Amniotic stem cell (primary cell): Measurements from ENCODE around the gene PHACTR1.
"Not testable (repeated sequence)": the region's sequence is repeated elsewhere in the genome, so short reads cannot be mapped to it uniquely, and the experiment has no call there.

ENCODE experiments used
- DNase-seq: peaks from one replicate; lab custom pipeline; 2025; lab: John Stamatoyannopoulos, UW

The PHACTR1 gene

DNA sequence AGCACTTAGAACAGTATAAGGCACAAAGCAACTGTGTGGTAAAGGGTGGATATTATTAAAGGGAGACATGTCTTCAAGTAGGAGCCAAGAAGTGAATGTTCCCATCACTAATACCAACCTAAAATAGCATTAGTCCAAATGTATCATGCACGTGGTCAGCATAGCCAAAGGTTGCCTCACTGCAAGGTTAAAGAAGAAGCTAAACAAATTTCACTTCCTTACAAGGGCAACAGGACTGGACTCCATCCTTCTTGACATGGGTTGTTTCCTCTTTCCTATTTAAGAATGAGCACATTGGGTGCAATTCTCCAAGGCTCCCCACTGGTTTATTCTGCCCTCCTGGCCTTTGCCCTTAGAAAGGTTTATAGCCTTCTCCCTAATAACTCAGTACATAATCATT is 186.7 kb downstream of the PHACTR1 start:
- no peak for DNase-seq

DNA sequence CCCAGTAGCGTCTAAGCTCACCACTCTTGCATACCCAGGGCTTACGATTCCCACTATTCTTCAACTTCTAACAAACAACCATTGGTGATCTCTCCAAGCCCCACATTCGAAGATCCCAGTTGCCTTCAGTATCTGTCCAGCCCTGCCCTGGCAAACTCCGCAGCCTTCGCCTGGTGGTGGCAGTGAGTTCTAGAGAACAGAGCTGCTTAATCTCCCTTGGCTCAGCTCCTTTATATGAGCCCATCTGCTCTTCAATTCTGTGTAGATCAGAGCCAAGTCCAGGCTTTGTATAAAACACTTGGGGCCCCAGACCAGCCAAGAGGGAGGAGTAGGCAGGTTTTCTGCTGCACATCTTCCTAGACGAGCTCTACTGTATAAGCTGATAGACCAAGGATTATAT is 193.3 kb downstream of the PHACTR1 start:
- no peak for DNase-seq

DNA sequence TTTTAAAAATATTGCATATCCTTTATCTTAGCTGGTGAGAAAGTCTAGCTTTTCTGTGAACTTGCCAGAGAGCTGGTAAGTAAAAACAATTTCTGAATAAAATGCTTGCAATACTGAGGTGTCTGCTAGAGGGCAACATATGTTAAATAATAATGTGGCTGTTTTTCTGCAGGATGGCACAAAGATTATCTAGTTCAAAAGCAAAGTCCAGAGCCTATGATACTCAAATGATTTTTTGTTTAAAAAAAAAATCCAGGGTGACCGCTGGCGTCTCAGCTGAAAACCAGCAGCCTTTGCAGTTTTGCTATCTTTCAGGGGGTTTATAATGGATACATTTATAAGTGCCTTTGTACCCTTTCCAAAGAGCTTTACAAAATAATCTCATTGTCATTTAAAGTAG is 194.9 kb downstream of the PHACTR1 start:
- no peak for DNase-seq

DNA sequence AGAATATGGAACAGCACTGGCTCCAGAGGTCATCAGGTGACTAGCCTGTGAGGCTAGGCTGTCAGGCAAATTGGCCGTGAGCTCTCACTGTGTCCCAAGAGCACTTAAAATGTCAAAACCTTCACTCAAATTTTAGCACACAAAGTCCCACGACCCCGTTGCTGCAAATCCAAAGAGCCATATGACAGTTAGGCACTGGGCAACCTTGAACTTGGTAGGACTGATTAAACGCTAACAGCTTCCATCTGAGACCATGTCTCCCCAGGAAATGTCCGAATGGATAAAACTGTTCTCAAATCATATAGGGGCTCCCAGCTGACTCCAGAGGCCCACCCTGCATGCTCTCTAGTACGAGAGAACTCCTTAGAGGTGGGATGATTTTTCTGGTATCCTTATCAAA is 196.6 kb downstream of the PHACTR1 start:
- DNase-seq: no peak

DNA sequence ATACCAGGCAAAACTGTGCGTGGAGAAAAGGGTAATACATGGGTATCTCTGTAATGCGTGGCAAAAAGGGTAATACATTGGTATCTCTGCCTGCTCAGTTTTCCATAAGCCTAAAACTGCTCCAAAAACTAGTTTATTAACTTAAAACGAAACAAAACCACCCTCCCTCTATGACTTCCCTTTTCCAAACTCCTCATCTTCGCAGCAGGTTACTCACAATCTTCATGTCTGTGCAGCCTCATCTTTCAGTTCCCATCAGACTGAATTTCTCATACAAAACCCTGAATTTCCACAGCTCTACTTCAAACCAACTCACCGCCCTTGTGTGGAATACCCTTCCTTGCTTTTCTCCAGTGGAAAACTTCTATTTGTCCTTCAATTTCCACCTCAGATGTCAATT is 199.4 kb downstream of the PHACTR1 start:
- no peak for DNase-seq

DNA sequence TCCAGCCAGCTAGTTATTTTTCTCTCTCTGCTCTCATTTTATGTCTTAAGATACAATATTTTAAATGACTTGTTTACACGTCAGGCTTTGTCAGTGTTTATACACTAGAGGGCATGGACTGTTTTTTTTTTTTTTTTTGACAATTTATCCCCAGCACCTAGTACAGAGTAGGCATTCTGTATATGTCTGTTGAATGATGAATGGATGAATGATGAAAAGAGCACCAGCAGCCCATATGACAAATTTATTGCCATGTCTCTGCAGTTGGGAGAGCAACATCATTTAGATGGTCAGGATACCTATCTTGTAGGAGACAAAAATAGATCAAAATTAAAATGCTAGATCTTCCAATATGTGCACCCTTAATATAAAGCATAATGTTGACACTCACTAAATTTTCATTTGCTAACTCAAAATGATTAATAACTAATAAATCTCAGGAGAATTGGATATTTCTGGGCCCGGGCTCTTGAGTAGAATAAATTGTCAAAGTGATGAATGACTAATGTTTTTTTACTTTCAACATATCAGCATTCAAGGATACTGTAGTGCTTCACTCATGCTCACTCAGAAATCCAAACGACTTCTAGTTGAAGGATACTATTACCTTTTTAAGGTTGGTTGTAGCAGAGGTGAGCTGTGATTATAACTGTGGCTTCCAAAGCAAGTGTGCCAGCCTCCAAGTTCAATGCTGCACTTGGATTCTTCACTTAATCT is 200.0 kb downstream of the PHACTR1 start:
- DNase-seq: no peak

DNA sequence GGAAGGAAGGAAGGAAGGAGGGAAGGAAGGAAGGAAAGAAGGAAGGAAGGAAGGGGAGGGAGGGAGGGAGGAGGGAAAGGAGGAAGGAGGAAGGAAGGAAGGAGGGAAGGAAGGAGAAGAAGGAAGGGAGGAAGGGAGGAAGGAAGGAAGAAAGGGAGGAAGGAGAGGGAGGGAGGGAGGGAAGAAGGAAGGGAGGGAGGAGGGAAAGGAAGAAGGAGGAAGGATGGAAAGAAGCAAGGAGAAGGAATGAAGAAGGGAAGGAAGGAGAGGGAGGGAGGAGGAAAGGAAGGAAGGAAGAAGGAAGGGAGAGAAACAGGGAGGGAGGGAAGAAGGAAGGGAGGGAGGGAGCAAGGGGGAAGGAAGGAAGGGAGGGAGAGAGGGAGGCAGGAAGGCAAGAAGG is 204.9 kb downstream of the PHACTR1 start:
- no peak for DNase-seq

DNA sequence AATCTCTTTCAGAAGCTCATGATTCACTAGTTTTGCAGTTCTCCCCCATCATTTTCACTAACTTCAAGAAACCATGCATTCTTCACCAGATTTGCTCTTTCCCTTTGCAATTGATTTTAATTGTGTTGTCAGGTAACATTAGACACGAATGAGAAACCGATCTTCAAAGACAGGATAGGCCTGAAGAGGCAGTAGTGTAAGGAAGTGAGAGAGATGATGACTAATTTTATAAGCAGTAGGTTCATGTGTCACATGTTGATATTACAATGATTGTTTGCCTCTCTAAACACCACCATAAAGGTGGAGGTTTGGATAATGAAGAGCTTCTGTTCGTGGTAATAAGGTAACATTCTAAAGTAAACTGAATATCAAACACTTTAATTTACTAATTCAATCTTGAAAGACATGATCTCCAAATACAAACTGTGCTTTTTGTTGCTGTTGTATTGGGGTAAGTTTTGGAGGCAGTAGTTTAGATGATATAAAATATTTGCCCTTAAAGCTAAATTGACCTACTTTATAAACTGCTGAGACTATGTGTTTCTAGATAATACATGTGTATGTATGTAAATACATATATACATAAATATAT is 207.2 kb downstream of the PHACTR1 start:
- no peak for DNase-seq

DNA sequence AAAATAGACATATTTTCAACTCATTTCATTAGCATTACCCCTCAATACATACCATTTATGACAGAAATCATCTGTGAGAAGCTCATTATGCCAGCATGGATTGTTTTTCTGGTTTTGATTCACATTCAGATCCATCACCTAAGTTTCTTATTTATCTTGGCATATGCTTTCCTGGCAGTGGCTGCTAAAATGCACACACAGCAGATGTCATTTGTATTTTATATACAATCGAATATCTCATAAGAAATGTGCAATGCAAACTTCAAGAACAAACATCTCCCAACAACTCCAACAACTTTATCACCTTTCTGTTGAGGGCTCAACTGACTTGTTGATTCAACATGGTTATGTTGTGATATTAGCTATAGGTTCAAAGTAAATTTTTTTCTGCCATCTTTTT is 208.3 kb downstream of the PHACTR1 start:
- DNase-seq: no peak

DNA sequence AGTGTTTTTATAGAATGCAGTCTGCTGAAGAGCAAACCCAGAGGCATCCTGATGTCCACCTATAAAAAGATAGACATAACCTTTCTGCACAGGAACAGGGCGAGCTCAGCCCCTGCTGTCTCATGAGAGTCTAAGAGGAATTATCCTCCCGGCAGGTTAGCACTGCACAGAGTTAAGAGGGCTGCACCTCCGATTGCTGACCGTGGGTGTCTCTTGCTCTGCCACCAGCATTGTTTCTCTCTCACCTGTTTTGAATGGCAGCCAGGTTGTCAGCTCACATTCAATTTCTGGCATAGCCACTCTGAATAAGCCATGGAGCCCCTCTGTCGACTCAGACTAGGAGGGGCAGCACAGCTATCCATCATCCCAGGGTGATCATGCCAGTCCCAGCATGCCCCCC is 211.2 kb downstream of the PHACTR1 start:
- no peak for DNase-seq

DNA sequence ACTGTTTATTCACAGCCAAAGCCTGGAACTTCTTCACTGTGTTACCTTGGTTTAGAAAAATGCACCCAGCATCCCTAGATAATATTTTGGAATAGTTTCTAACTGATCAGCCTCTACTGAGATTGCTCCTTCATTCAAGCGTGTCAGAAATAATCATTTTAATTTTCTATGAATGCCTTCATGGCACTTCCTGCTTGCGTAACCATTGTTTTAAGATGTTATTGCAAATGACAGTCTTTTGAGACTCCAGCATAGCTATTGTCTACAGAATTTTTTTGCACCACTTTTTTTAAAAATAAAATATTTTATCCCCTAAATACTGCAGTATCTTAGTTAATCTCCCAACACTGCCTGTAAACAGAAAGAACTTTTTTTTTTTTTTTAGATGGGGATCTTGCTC is 213.1 kb downstream of the PHACTR1 start:
- no peak for DNase-seq

DNA sequence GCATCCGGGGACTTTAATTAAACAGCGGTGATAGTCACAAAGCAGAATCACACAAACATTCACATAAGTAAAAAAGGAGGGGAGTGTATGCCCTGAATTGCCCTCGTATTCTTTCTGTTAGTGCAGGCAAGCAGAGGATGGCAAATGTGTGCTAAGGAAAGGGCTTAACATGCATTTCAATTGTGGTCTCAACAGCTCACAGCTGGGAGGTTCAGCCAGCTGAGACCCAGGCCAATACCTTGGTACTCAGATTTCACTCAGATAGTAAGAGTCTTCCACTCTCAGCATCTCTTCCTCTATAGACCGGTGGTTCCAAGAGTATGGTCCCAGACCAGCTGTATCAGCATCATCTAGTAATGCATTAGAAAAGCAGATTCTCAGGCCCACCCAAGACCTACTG is 215.1 kb downstream of the PHACTR1 start:
- no peak for DNase-seq

DNA sequence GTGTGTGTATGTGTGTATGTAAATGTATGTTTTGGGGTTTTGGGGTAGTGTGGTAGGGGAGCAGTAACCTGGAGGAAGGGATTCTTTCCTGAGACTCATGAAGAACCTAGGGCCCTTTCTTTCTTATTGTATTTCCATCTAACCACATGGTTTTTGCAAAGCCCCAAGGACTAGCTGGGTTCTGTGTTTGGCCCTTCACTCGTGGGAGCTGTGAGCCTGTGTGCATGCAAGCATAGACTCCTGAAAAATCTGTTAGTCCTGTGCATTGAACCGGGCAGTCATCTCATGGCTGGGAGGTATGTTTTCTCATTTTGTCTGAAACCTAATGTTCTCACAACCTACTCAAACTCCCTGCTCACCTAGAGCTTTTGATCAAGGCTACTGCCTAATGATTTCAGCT is 219.1 kb downstream of the PHACTR1 start:
- DNase-seq: no peak

DNA sequence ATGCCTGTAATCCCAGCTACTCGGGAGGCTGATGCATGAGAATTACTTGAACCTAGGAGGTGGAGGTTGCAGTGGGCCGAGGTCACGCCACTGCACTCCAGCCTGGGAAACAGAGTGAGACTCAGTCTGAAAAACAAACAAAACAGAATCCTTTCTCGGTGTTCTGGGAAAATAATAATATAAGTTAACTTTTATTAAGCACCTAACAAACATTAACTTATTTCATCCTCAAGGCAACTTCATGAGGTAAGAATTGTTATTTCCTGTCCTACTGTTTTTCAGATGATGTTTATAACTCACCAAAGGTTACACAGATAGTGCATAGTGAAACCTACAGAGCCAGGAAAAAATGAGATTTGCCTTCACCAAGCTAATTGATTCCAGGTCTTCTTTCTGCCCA is 221.4 kb downstream of the PHACTR1 start:
- no peak for DNase-seq

DNA sequence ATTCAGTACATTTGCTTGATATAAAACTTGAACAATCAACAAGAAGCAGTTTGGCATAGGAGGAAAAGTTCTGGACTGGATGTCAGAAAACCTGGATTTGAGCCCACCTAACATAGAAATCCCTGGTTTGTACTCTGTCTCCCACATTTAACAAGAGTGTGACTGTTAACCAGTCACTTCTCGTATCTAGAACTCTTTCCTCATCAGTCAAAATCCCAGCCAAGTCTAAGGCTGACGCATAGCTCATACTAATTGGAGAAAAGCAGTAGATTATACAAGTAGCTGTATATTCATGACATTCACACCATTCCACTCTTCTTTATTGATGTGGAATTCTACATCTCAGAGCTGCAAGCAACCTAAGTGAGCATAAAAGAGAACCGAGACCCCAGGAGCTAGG is 222.7 kb downstream of the PHACTR1 start:
- DNase-seq: no peak

DNA sequence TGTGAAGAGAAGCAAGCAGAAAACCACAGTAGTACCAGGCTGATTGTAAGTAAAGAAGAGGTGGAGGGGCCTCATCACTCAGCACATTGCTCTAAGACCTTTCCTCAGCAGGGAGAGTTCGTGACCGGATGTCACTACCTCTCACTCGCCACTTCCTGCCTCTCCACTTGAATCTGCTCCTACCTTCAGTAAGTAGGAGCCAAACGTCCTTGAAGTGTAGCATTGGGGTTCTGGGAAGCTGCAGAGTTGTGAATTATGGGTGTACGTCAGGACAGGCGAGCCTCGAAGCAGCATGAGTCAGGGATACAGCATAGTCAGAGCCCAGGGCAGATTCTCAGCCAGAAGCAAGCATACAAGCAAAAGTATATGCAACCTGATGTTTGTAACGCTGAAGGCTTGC is 224.9 kb downstream of the PHACTR1 start:
- no peak for DNase-seq

DNA sequence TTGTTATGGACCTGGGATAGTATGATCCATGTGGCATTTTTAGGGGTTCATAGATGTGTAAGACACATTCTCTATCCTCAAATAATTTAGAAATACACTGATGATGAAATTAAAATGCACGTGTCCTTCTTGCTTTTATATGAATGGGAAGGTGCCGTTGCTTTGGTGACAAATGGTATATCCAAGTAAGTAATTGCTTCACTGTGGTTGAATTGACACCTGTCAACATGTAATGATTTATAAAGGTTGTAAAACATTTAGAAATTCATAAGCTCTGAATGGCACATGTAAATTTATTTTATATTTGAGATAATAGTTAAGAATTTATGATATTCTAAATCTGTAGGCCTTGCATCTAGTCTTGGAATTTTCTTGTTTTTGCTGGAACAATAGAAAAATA is 227.0 kb downstream of the PHACTR1 start:
- DNase-seq: no peak

DNA sequence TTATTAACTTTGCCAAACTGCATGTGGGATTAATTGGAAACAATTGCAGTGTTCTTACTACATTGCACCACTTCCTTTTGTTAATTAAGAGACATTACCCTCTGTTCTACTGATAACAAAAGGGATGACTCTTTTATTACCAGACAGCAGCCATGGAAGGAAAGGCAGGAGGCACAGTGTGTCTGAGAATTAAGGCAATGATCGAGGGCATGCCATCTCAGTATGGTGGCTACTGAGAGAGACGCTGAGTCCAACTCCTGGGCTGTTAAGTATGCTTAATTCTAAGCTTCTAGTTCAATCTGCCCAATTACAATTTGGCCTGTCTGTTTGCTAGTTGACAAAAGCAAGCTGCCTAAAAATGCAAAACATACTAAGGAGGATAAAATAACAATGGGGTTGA is 227.4 kb downstream of the PHACTR1 start:
- no peak for DNase-seq

DNA sequence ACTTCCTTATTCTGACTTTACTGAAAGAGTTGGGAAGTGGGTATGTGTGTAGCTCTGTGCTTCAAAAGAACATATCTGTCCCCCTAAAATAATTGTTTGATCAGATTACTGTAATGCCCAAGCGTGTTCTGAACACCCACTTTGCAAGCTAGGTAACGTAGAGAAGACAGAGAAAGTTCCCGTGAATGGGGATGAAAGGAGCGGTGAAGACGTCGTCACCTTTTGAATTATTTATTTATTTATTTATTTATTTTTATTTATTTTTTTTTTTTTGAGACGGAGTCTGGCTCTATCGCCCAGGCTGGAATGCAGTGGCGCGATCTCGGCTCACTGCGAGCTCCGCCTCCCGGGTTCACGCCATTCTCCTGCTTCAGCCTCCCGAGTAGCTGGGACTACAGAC is 228.0 kb downstream of the PHACTR1 start:
- DNase-seq: not testable (repeated sequence)

DNA sequence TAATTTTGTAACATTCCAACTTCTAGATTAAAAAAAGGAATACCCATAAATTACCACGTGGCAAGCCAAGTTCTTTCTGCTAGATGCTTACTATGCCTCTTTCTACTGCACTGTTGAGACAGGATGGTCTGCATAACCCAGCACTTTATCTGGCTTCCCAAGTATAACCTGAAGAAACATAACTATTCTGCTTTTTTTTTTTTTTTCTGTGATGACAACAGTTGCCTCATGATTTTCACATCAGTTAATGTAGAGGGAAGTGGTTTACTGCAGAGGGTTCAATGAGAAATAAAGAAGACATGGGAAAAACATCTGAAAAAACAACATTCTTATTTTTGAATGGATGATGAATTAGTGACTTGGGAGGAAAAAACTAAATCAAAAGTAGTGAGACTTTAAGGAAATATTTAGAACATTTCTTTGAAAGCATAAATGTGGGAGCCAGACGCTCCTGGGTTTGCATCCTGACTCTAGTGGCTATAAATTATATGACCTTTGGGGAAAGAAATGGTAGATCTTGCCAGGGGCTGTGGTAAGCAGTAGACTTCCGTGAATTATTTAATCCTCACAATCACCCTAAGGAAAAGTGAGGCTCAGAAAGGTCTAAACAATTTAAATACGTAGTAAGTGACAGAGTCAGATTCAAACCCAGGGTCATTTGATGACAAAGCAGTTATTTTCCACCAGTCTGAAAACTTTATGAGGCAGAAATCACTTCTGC is 230.7 kb downstream of the PHACTR1 start:
- no peak for DNase-seq

DNA sequence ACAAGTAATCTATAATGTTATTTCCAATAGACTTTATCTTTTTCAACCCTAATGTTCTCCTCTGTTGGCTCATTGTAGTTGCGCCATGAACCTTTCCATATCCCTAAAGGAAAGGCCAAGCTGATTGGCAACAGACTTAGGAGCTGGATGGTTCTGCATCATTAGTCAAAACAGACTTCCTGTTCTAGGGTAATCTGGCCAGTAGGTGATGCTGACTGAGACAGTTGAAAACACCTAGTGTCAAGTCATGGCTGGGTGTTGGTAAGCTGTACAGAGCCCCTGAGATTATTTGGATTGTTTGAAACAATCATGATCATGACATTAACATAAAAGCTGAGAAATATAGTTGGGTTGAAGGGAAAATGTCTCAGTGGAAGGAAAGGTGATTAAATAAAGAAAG is 231.4 kb downstream of the PHACTR1 start:
- no peak for DNase-seq

DNA sequence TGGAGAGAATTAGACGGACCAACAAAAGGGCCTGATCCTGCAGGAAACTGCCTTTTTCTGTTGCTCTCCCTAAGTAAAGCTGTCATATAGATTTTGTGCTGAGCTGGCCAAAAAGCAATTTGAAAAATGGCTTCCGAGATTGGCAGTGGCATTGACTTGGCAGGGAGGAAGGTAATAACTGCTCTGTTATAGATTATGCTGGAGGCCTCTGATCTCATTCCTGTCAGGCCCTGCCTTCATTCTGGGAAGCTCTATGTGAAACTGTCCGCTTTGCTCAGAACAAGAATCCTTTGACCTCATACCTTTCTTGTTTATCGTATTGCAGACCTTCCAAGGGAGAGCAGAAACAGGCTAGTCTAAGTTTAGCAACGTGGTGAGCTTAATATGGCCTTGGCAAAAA is 234.4 kb downstream of the PHACTR1 start:
- DNase-seq: no peak

DNA sequence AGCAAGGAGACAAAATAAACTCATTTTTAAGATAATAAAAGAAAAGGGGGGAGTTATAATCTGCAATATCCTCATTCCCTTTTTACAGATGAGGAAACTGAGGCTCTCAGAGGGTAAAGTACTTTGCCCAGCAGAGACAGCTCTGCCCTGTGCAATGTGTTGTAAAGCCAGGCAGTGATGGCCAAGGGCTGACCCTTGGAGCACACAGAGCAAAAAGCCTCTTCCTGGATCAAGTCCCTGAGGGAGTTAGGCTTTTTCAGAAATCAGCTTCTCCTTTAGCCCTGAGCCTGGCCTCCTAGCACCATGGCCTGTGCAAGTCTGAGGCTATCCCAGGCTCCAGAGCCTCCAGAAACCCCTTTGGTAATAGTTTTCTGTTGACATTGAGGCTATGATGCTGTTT is 234.8 kb downstream of the PHACTR1 start:
- DNase-seq: no peak

DNA sequence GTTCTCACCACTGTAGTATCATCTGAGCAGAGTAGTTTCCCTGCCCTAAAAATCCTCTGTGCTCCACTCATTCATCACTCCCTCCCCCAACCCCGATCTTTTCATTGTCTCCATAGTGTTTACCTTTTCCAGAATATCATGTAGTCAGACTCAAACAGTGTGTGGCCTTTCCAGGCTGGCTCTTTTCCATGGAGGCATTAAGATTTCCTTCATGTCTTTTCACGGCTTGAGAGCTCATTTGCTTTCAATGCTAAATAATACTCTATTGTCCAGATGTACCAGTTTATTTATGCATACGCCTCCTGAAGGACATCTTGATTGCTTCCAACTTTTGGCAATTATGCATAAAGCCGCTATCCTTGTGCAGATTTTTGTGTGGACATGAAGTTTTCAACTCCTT is 235.8 kb downstream of the PHACTR1 start:
- DNase-seq: no peak
